Right lobe of liver (tissue), 4 donors: ENCODE data around the gene SIK3.

ENCODE experiments used
- CTCF ChIP-seq, 4 donors: fragments of 200-600 bp in 3 of 4; fragments of 450-650 bp in 1 of 4; IDR thresholded peaks; one replicate each; pipeline versions ENCODE4 v1.5.1 to v1.8.0; 2016 to 2022; ENCODE audit warnings: antibody characterized with exemption in 4 of 4, mild to moderate bottlenecking in 2 of 4
- POLR2A ChIP-seq: fragments of 450-650 bp; IDR thresholded peaks from one replicate; pipeline ENCODE4 v1.6.1; 2017; ENCODE audit warnings: antibody characterized with exemption, mild to moderate bottlenecking
- donor health status: DM: no; HTN: no; CAD: no.
- donor health status: DM: no; HTN: no; CAD: no.
- donor health status: DM: no; HTN: yes; CAD: no.

DNA sequence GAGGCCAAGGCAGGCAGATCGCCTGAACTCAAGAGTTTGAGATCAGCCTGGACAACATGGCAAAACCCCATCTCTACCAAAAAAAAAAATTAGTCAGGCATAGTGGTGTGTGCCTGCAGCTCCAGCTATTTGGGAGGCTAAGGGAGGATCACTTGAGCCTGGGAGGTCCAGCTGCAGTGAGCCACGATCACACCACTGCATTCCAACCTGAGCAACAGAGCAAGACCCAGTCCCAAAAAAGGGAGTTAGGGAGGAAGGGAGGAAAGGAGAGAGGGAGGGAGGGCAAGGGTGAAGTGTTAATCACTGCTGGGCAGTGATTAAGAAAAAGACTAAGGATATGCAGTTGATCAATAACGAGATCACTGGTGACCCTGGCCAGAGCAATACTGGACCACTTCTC lies 204.8 kb downstream of the SIK3 start:
- no peak for TF ChIP-seq CTCF (IDR thresholded peaks at IDR 0.05)
- TF ChIP-seq POLR2A, result no peak
